RCC 7860 (cell line): ENCODE measurements around the gene COL10A1.
"Not testable (repeated sequence)": the region's sequence is repeated elsewhere in the genome, so short reads cannot be mapped to it uniquely, and the experiment has no call there.

Experiments used
- DNase-seq: peaks from one replicate; pipeline ENCODE4 v3.0.0-alpha.2; 2015; ENCODE audit warnings: low spot score
- FAIRE-seq: peaks from 2 replicates; lab custom pipeline; 2012; peaks lifted over from hg19 to GRCh38; lab: Jason Lieb, UNC

The COL10A1 gene

DNA sequence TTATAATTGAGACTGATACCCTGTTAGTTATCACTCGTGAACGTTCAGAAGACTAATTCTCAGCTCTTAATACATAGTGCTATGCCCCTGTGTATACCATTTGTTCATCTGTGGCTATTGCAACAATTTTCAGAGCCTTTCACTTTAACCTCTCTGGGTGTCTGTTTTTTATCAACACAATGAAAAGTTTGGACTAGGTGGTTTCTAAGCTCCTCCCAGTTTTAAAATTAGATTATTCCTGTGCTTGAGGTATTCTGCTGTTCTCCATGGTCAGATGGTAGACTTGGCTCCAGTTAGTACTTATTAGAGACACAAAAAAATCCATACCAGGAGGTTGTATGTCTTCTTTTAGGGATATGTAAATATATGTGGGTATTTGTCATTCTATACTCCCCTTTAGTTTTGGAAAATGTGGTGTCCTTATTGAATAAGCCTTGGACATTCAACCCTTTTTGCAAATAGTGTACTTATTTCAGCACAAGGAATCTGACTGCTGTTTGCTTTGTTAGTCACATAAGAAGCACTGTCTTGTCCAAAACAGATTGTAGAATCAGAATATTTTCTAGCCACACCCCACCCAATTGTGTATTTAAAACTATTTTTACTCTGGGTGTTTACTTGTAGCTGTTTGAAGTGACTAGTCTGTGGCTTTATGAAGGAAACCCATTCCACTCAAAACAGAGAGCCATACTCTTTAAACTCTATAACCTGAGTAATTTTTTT is 2.0 kb upstream of the COL10A1 start:
- DNase-seq = no peak
- no peak for FAIRE-seq

DNA sequence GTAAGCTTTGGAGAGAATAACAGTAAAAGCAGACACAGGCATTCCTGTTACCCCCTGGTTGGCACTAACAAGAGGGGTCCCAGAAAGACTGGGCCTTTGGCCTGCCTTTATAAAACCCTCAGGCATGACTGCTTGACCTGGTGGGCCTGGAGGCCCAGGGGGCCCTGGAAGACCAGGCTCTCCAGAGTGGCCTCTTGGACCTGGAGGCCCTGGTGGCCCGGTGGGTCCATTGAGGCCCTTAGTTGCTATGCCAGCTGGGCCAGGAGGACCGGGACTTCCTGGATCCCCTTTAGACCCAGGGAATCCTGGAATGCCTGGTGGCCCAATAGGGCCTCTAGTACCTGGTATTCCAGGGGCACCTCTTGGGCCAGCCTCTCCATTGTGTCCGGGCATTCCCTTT is 5.5 kb downstream of the COL10A1 start:
- DNase-seq (no peak), FAIRE-seq (no peak)

DNA sequence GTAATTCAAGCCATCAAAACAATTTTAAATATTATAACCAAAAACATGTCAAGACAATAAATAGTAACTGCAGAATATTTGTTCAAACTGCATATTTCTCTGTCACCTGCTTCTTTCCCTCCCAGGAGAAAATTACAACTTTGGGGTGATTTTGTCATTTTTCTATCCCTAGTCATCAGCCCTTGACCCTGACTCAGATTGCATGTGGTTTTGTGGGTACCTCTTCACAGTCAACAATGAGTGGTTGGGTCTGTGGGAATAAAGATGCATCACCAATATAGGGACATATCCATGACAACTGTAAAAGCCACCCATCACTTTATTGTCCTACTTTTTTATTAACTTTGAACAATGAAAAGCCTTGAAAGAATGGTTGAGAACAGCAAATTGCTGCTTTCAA is 7.3 kb downstream of the COL10A1 start:
- DNase-seq (peak; percentile 5), FAIRE-seq (no peak)

DNA sequence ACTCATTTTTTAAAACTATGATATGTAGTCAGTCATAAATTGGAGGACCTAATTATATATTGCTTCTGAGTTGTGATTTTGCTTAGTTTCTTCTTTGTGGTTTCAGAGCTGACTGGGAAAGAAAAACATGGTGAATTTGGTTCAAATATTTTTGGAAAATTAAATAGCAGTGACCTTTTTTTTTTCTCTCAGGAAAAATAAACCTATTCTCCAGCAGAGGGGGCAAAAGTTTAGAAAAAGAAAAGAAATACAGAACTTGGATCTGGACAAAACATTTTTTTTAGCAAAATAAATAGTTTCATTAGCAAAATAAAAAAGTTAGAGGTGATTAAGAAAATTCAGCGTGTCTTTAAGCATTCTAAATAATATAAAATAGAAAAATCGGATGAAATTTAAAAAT is 10.2 kb downstream of the COL10A1 start:
- FAIRE-seq (no peak), DNase-seq (no peak)

DNA sequence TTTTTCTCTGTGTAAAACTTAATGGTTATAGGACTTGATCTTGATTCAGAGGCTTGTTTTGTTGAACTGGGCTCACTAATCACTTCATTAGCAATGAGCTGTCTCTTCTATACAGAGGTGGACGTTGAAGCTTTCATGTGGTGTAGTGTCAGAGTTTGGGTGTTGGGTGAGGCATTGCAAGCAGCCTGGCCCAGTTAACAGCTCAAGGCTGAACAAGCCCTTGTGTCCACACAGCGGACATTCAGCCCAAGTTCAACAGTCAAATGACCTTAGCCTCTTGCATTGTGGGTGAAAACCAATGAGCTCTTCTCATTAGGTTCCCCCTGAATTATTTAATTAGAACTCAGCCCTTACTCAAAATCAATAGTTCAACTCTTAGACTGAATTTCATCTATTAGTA is 12.5 kb downstream of the COL10A1 start:
- no peak for FAIRE-seq

DNA sequence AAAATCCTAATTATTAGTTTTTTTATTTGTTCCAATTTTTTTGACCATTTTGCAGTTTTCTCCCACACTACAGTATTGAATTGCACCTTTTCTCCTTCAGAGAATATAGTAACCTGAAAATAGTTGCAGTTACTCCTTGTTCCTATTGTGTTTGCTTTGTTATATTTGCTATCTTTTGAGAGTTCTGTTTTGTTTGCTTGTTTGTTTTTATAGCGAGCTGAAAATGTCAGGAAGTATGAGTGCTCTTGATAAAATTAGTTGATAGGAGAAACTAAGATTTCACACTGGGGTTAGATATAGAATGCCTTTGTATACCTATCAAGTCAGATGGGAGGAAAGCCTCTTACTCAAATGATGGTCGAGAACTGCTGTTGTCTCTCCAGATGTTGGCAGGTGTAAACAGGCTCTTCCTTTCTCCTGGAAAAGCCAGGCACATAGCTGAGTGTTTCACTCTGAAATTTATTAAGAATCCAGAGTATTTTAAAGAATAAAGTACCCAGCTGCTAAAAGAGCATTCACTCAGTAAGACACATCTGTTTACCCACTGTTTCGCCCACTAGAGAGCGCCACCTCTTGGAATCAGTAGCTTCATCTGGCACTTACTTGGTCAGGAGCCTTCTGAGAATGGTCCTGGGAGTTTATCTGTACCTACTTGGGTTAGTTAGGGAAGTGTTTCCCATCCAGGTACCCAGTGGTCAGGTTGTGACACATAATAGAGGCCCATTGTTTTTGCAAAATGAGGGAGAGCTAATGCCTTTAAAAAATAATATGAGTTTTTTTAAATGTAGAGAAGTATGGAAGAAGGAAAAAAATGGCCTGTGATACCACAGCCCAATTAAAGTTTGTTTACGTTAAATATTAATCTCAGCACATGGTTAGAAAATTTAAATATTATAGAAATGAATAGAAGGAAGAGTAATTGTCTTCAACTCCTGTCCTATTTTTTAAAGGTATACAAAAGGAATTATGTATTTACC is 14.1 kb downstream of the COL10A1 start:
- FAIRE-seq = no peak
- peak; percentile 11 for DNase-seq

More for the DNA sequence above, 12.5 kb downstream of the COL10A1 start:
- DNase-seq = no peak

DNA sequence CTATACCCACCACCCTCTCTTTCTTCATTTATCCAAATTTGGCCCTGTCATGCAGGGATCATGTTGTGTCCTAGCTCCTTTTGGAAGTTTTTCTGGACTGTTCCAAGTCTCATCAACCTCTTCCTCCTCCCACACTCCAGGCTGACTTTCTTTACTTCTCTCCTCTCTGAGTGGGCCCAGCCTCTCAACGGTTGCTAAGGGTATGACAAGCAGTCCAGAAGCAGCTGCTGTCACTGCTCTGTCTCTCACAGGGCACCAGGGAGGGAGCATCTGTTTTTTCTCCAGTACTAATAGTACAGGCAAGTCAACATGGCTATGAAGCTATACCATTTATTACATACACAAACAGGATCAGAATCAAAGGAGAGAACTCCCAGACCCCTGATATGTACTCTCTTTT is 17.1 kb downstream of the COL10A1 start:
- DNase-seq (no peak), FAIRE-seq (no peak)

DNA sequence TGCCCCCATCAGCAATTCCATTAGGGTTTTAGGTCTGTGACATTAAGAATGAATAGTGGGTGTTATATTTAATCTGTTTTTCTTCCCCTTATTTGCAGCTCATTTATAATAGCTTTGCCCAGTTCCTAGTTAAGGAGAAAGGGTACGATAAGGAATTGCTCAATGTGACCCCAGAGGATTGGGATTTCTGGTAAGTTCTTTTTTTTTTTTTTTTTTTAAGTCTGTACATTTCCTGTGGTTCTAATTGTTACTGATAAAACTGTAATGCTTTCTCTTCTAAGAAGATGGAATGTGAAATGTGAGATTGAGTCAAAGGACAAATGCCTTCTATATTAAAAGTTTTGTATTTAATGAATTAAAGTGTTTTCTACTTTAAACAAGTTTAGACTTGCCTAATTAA is 19.8 kb downstream of the COL10A1 start:
- DNase-seq (no peak), FAIRE-seq (no peak)

DNA sequence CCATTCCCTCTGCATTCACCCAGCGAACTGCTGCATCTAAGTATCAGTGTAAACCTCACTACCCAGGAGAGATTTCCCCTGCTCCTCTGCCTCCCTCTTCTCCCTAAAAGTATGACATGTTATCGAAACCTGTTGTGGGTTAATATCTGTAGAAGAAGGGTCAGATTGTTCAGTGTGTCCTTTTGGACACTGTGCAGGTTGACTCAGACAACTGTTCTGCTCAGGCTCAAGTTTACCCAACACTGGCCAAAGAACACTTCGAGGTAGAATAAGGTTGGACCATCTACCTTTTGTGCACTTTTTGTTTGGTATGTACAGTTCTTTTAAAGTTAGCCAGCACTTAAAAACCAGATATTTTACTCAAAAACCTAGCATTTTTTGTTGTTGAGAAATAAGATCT is 20.7 kb downstream of the COL10A1 start:
- DNase-seq = no peak
- no peak for FAIRE-seq

DNA sequence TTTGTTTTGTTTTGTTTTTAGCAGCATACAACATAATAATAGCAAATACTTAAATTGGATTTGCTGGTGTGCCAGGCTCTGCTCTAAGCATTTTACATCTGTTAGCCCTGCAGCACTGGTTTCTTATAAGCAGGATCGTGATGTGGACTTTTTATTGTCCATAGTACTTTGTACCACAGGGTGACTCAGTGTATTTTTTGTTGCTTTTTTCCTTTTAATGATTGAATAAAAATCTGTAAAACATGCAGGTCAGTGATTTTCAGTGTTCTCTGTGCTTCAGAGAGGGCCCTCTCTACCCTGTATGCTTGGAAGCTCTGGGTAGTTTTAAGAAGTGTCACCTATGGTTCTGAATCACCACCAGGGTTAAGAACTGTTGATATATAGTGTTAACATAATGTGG is 21.3 kb downstream of the COL10A1 start:
- FAIRE-seq = no peak
- no peak for DNase-seq

DNA sequence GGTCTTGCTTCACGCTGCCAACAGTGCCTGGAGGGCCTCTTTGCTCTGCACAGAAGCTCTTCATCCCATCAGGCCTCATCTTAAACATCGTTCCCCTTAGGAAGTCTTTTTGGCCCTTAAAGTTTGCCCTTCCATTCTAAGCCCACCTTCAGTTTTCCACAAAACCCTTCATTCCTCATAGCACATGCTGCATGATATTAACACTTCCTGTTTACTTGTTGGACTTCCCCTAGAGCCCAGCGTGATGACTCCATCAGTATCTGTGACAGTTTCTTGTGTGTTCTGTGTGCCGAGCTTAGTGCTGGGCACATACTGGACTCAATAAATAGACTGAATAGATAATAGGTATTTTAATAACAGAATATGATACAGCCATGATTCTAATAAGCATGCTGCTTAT is 23.1 kb downstream of the COL10A1 start:
- DNase-seq = no peak
- FAIRE-seq = no peak

DNA sequence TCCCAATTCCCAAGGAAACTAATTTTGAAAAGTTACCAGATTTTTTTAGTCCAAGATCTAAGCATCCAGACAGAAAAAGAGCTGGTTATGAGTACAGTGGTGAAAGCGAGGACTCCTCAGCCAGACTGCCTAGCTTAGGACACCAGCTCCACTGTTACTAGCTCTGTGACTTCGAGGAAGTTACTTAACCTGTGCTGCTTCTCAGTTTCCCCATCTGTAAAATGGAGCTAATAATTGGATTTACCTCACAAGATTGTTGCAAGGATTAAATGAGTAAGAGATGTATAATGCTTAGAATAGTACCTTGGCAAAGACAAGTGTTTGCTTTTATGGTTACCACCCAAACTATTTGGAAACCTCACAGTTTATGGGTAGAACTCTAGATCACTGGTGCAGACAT is 24.1 kb downstream of the COL10A1 start:
- DNase-seq (no peak), FAIRE-seq (no peak)

DNA sequence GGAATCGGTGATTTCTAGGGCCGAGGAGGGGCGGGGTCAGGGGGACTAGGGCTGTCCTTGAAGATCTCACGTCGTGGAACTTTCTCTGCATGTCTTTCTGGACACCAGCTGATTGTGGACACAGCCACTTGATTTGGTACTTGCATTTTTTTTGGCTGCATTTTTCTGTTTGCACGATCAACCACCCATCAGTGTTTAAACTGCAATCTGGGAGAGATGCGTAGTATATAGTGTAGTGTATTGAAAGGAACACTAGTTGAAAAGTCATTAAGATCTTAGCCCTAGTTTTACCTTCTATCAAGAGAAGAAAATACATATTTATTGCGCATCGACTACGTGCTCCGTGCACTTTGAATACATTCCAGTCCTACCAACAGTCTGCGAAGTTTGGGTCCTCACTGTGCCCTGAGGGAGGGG is 24.6 kb downstream of the COL10A1 start:
- no peak for DNase-seq
- no peak for FAIRE-seq

DNA sequence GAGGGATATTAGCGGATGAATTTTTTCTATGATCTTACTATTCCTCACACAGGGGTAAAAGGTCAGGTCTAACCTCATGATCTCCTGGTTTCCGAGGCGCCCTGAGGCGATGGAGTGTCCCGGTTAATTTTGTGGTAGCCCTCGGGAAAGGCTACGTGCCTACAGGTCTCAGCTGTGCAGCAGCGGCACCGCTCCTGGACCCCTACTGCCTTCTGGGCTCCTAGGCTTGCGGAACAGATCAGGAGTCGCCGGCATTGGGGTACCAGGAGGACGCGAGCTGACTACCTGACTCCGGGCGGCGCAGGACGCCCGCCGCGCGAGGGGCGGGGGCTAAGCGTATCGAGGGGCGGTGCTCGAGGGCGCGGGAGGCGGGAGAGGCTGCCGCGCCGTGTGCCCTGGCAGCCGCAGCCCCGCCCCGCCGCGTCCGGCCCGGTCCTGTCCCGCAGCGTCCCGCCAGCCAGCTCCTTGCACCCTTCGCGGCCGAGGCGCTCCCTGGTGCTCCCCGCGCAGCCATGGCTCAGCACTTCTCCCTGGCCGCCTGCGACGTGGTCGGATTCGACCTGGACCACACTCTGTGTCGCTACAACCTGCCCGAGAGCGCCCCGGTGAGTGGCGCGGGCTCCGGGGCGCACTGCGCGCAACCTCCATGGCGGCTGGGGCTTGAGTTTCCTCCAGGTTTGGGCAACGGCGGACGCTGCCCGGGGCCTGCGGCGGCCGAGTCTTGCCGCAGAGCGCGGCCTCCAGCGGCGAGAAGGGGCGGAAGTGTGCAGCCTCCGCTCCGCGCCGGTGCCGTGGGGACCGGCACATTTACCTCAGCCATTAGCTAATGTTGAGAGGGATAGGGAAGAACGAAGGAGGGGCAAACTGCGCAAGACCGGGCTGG is 25.3 kb downstream of the COL10A1 start, which contains the start of gene NT5DC1:
Gene NT5DC1 (plus strand): TSS at position 435 of the 883 bp plus-strand sequence. CDS start 78 bp downstream, at position 513.
- FAIRE-seq = no peak

DNA sequence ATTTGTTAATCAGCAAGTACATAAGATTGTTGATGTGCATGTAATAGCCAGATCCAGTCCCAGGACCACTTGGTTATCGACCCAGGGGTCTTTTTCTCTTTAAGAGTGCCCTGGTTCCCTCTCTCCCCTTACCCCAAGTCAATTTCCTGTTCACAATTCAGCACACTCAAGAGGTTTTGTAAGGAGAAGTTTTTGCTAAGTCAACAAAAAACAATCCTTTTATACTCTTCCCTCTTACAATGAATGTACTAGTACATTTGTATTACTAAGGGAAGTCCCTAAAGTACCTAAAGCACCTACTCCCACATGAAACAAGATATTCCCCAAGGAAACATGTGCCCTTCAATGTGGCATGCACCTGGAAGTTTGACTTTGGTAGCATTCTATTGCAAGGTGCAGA is 26.9 kb downstream of the COL10A1 start:
- DNase-seq (no peak), FAIRE-seq (no peak)

More for the DNA sequence above, 25.3 kb downstream of the COL10A1 start, which contains the start of gene NT5DC1:
- DNase-seq = peak; percentile 60

DNA sequence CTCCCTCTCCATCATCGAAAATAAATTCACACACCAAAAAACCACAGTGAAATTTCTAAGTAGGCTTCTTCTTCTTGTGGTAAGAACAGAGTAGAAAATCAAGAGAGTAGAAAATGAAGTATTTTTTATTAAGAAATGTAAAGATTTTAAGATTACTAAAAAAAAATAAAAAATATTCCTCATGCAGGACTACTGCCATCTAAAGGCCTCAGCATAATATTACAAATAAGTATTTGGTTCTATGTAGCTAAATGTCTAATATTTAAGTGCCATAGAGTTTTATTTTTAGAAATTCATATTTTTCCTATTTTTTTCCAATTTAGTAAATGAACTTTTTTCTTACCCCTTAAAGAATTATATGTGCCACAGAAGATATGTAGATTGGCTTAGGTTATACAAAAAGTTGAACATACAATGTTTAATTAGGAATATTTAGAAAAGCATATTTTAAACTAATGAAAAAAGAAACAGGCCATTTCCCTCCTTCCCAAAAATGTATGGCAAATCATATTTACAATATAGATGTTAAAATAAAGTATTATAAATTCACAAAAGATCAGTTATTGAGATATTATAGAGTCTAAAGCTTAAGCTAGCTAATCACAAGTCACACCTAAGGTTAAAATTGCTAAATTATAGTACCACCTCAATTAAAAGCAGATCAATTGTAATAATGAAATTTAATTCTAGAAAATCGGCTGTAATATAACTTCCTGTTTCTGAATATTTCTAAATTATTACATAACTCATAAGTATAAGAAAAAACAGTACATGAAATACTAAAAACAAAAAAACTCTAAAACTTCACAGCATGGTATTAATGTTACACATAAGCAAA is 28.7 kb downstream of the COL10A1 start:
- no peak for FAIRE-seq
- no peak for DNase-seq

DNA sequence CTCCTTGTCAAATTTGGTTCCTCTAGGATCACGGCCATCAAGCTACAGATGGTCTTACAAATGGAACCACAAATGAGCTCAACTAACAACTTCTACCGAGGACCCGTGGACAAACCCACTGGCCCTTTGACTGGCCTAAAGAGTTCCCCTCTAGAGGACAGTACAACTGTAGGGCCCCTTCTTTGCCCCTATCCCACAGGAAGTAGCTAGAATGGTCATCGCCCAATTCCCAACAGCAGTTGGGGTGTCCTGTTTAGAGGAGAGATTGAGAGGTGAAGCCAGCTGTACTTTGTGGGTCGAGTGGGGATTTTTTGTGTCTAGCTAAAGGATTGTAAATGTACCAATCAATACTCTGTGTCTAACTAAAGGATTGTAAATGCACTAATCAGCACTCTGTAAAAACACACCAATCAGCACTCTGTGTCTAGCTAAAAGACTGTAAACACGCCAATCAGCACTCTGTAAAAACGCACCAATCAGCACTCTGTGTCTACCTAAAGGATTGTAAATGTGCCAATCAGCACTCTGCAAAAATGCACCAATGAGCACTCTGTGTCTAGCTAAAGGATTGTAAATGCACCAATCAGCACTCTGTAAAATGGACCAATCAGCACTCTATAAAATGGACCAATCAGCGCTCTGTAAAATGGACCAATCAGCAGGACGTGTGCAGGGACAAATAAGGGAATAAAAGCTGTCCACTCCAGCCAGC is 29.7 kb downstream of the COL10A1 start:
- not testable (repeated sequence) for FAIRE-seq, DNase-seq

DNA sequence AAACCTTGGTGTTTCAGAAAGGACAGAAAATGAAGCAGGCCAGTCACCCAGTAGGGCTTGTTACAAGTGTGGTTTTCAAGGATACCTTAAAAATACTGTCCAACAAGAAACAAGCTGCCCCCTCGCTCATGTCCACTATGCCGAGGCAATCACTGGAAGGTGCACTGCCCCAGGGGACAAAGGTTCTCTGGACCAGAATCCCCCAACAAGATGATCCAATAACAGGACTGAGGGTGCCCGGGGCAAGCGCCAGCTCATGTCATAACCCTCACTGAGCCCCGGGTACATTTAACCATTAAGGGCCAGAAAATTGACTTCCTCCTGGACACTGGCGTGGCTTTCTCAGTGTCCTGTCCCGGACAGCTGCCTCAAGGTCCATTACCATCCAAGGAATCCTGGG is 31.9 kb downstream of the COL10A1 start:
- DNase-seq (no peak), FAIRE-seq (no peak)

DNA sequence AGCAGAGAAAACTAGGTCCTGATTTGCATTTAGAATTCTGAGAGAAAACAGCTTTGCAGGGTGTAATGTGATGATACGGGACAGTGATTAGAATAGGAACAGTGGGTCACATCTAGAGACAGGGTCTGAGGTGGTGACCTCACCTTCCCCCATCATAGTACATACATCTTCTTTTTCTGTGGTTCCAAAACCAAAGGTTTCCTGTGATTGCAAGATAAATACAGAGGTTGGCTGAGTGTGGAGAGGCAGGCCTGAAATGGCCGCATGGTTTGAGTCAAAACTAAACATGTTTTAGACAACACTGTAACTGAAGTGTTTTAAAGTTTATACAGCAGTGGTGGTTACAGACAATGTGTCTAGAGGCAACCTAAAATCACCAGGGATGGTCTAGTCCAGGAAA is 35.7 kb downstream of the COL10A1 start:
- FAIRE-seq = no peak
- DNase-seq = no peak
